Cardiac fibroblast (primary cell): ENCODE measurements around the gene TBL1X.
A peak's percentile ranks its signal among the peaks of the same experiment; 100 is the strongest.

Source experiments
- DNase-seq, 2 donors: peaks; one replicate each; pipeline versions ENCODE4 v3.0.0 to v3.0.0-alpha.2; 2010; ENCODE audit warnings: low read depth in 2 of 2
- H3K4me3 ChIP-seq, 2 donors: replicated peaks in 1 of 2; 1 replicate in 1 of 2; 2 replicates in 1 of 2; pipeline ENCODE4 v1.5.1; 2011; ENCODE audit warnings: low read depth in 2 of 2, low read length in 2 of 2, mild to moderate bottlenecking in 2 of 2, moderate library complexity in 1 of 2
- CTCF ChIP-seq: IDR thresholded peaks from one replicate; pipeline ENCODE4 v1.5.1; 2011; ENCODE audit warnings: low read depth, mild to moderate bottlenecking, low read length, inconsistent platforms

The TBL1X gene

GRCh38 chrX:9582956-9583355, 118.1 kb downstream of the TBL1X start:
- TF ChIP-seq CTCF: no peak
- H3K4me3 ChIP-seq: no peak overlapping the region
- no peak for DNase-seq

GRCh38 chrX:9586992-9587392, 122.1 kb downstream of the TBL1X start:
- no peak overlapping the region for H3K4me3 ChIP-seq
- no peak for DNase-seq
- no peak for TF ChIP-seq CTCF

- no peak for DNase-seq
- no peak for TF ChIP-seq CTCF
Observed at GRCh38 chrX:9587642-9588041, 122.8 kb downstream of the TBL1X start.

GRCh38 chrX:9591496-9591895, 126.6 kb downstream of the TBL1X start:
- DNase-seq: no peak
- no peak for TF ChIP-seq CTCF

More at GRCh38 chrX:9587642-9588041, 122.8 kb downstream of the TBL1X start:
- no peak overlapping the region for H3K4me3 ChIP-seq

GRCh38 chrX:9593756-9594155, 128.9 kb downstream of the TBL1X start:
- TF ChIP-seq CTCF: no peak
- no peak overlapping the region for H3K4me3 ChIP-seq
- no peak for DNase-seq

More at GRCh38 chrX:9591496-9591895, 126.6 kb downstream of the TBL1X start:
- no peak overlapping the region for H3K4me3 ChIP-seq

GRCh38 chrX:9595174-9595573, 130.3 kb downstream of the TBL1X start:
- no peak overlapping the region for H3K4me3 ChIP-seq
- DNase-seq: peak; percentile 5 to 45
- TF ChIP-seq CTCF: no peak

- DNase-seq: no peak
- no peak for TF ChIP-seq CTCF
- H3K4me3 ChIP-seq: no peak overlapping the region
Observed at GRCh38 chrX:9596837-9597236, 132.0 kb downstream of the TBL1X start.
